HG02759 (cell line): Measurements from ENCODE around the gene ARHGEF37.
"Not testable (repeated sequence)": the region's sequence is repeated elsewhere in the genome, so short reads cannot be mapped to it uniquely, and the experiment has no call there.

Source experiments
- ATAC-seq: cut with Tn5 transposase; IDR thresholded peaks from one replicate; pipeline ENCODE4 v1.9.1; 2021; ENCODE audit warnings: mild to moderate bottlenecking, moderate library complexity; ENCODE audit not compliant: unreplicated experiment

Gene ARHGEF37

GRCh38 chr5:149564542-149565140 lies 16.7 kb upstream of the ARHGEF37 start:
- peak; percentile 94 for ATAC-seq

- no peak for ATAC-seq
These were observed 14.1 kb upstream of the ARHGEF37 start for GRCh38 chr5:149567226-149567625.

GRCh38 chr5:149572170-149572569 lies 9.1 kb upstream of the ARHGEF37 start:
- ATAC-seq = no peak

GRCh38 chr5:149572576-149573231 lies 8.6 kb upstream of the ARHGEF37 start:
- ATAC-seq = no peak

GRCh38 chr5:149575131-149575530 lies 6.2 kb upstream of the ARHGEF37 start:
- no peak for ATAC-seq

- ATAC-seq = no peak
These were observed 5.3 kb upstream of the ARHGEF37 start for GRCh38 chr5:149576021-149576420.

GRCh38 chr5:149578896-149579295 lies 2.4 kb upstream of the ARHGEF37 start:
- no peak for ATAC-seq

GRCh38 chr5:149580808-149581191 lies 498 bp upstream of the ARHGEF37 start:
- no peak for ATAC-seq

- ATAC-seq = no peak
These were observed 852 bp downstream of the ARHGEF37 start for GRCh38 chr5:149581931-149582768.

- ATAC-seq = no peak
These were observed 2.1 kb downstream of the ARHGEF37 start for GRCh38 chr5:149583394-149583793.

- ATAC-seq = no peak
These were observed 2.8 kb downstream of the ARHGEF37 start for GRCh38 chr5:149584121-149584520.

GRCh38 chr5:149585910-149586309 lies 4.6 kb downstream of the ARHGEF37 start:
- ATAC-seq = no peak

GRCh38 chr5:149586708-149587318 lies 5.5 kb downstream of the ARHGEF37 start:
- ATAC-seq = no peak

GRCh38 chr5:149588936-149589335 lies 7.6 kb downstream of the ARHGEF37 start:
- ATAC-seq = no peak

GRCh38 chr5:149593370-149593769 lies 12.1 kb downstream of the ARHGEF37 start:
- no peak for ATAC-seq

GRCh38 chr5:149594206-149594895 lies 13.1 kb downstream of the ARHGEF37 start:
- no peak for ATAC-seq

- ATAC-seq = not testable (repeated sequence)
These were observed 13.8 kb downstream of the ARHGEF37 start for GRCh38 chr5:149595105-149595504.

- no peak for ATAC-seq
These were observed 15.4 kb downstream of the ARHGEF37 start for GRCh38 chr5:149596712-149597111.

- ATAC-seq = no peak
These were observed 16.3 kb downstream of the ARHGEF37 start for GRCh38 chr5:149597618-149598017.

GRCh38 chr5:149598234-149598633 lies 16.9 kb downstream of the ARHGEF37 start:
- not testable (repeated sequence) for ATAC-seq

- ATAC-seq = no peak
These were observed 17.7 kb downstream of the ARHGEF37 start for GRCh38 chr5:149598966-149599365.
